NCI-H1417 treated with DMSO at 0.1 percent for 48 hours (cell line): Measurements from ENCODE around the gene FAAP24.
"Not testable (repeated sequence)": the region's sequence is repeated elsewhere in the genome, so short reads cannot be mapped to it uniquely, and the experiment has no call there.

Experiments
- DNase-seq: peaks from one replicate; lab custom pipeline; 2025; lab: John Stamatoyannopoulos, UW

The FAAP24 gene

DNA sequence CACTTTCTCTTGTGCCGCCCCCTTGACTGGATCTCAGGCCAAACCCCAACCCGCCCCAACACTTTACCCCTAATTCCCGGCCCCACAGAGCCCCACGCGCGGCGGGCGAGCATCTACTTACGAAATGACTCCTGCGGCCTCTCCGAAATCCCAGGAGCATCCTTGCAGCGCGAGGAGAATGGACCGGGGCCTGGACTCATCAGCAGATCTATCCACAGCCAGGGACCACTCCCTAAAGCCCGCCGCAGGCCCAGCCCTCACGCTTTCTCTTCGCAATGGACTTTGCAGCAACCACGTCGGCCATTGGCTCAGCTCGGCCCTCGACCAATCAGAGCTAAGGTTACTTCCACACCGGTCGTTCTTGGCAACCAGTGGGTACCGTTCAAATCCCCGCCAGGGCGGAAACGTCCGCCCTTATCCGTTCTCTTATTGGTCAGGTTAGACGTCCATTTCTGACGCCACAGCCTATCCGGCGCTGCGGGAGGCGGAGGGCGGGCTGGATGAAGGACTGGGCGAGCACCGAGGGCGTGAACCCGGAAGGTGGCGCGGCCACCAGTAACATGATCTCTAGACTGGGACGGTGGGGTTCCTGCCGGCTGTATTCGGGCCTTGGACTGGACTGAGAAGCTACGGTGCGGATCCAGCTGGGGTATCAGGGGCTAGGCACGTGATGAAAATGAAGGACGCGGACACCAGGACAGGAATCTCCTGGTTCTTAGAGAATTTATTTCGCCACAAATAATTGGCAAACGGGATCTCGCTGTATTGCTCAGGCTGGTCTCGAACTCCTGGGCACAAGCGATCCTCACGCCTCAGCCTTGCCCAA, at the start of gene FAAP24, which contains the start of gene CEP89:
TSS of gene FAAP24 (plus strand) at position 528 of the 826 bp plus-strand sequence. CDS start 955 bp downstream, outside the sequence.
TSS of gene CEP89 (minus strand) at position 244 of the 826 bp plus-strand sequence. CDS start at position 160, 84 bp downstream.
- peak; percentile 97 for DNase-seq

- no peak for DNase-seq
Measured at GRCh38 chr19:32924200-32924599, 47.8 kb upstream of the FAAP24 start.

DNA sequence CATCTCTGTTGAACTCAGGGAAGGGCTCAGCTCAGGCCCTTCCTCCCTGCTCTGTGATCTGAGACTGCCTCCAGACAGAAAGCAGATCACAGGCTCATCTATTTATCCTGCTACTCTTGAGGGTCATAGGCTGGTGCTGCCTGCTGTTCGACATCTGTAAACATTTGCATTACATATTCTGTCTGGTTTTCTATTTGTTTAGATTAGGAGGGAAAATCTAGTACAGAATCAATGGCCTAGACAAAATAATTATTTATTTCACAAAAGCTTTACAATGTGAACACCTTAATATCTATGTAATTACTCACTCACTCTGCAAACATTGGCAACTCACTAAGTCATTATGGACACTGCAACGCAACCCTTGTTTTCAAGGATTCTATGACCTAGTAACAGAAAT, 43.2 kb upstream of the FAAP24 start:
- DNase-seq: peak; percentile 66

GRCh38 chr19:32930567-32930966, 41.5 kb upstream of the FAAP24 start:
- no peak for DNase-seq

- no peak for DNase-seq
Measured at GRCh38 chr19:32933571-32933970, 38.5 kb upstream of the FAAP24 start.

GRCh38 chr19:32935629-32936028, 36.4 kb upstream of the FAAP24 start:
- no peak for DNase-seq

DNA sequence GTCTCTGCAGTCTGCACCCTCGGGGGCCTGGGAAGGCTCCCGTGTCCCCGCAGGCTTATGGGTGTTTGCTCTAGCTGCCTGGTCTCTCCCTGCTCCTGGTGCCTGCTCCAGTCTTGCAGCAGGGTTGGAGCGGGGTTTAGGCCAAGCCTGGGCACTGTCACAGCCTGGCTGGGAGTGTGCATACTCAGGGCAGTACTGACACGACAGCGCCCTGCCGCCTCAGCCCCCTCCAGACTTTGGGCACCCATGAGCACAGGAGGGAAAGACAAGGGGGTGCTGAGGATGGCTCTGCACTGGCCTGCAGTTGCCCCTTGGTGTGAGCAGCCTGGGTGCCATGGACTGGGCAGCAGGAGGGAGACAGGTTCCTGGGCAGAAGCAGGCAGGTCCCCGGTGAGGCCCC, 36.0 kb upstream of the FAAP24 start:
- DNase-seq: no peak

DNA sequence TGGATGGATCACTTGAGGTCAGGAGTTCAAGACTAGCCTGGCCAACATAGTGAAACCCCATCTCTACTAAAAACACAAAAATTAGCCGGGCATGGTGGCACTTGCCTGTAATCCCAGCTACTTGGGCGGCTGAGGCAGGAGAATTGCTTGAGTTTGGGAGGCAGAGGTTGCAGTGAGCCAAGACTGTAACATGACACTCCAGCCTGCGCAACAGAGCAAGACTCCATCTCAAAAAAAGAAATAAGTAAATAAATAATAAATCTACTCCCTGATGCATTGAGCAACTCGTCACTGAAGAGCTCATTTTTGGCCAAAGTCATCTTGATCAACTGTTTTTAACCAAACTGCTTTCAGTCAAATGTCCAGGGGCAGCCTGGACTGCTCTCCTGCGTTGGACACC, 30.8 kb upstream of the FAAP24 start:
- DNase-seq: not testable (repeated sequence)

GRCh38 chr19:32945260-32945659, 26.8 kb upstream of the FAAP24 start:
- no peak for DNase-seq

DNA sequence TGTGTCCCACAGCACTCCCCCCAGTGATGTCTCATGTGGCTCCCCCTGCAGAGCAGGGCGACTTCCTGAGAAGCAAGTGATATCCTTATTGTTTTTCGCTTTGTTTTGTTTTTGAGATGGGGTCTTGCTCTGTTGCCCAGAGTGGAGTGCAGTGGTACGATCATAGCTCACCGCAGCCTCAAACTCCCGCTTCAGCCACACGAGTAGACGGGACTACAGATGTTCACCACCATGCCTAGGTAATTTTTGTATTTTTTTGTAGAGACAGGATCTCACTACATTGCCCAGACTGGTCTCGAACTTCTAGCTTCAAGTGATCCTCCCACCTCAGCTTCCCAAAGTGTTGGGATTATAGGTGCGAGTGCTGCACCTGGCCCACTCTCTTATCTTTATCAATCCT, 5.3 kb upstream of the FAAP24 start:
- no peak for DNase-seq

- DNase-seq: no peak
Measured at GRCh38 chr19:32969549-32969948, 2.5 kb upstream of the FAAP24 start.

- DNase-seq: no peak
Measured at GRCh38 chr19:32971012-32971595, 938 bp upstream of the FAAP24 start.

- peak; percentile 1 for DNase-seq
Measured at GRCh38 chr19:32976223-32976805, 4.3 kb downstream of the FAAP24 start.

DNA sequence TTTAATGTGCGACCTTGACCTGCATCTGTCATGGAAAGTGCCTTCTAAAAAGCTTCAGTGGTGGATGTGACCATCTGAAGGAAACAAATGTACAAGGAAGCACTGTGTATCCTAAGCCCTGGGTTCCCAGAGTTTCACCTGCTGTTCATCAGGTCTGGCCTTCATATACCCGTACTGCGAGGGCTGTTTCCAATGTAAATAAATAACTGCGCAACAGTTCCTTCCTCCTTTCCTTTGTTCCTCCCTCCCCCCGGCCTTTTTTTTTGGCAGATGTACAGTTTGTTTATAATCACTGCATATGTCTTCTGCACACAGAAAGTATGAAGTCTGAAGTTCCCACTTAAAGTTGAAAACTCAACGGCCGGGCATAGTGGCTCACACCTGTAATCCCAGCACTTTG, 5.2 kb downstream of the FAAP24 start:
- DNase-seq: no peak

GRCh38 chr19:32977813-32978212, 5.8 kb downstream of the FAAP24 start:
- not testable (repeated sequence) for DNase-seq

DNA sequence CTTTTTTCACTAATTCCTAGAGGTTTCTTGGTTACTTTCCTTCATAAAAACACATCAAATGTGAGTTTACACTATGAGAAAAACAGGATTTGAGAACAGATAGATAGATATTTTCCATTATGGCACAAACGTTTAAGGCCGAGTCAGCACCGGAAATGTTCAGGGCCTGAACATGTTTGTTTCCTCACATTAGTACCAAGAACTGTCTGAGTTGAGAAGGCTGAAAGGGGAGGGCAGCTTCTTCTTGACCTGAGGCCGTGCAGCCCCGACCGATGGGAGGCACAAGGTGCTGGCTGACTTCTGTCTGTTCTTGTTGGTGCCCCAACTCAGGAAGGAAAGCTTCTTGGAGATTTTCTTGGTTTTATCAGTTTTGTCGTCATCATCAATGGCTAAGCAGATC, 7.8 kb downstream of the FAAP24 start:
- DNase-seq: not testable (repeated sequence)

GRCh38 chr19:32982488-32982887, 10.4 kb downstream of the FAAP24 start:
- not testable (repeated sequence) for DNase-seq

- DNase-seq: not testable (repeated sequence)
Measured at GRCh38 chr19:32988254-32988653, 16.2 kb downstream of the FAAP24 start.

- DNase-seq: no peak
Measured at GRCh38 chr19:32988724-32989123, 16.7 kb downstream of the FAAP24 start.

DNA sequence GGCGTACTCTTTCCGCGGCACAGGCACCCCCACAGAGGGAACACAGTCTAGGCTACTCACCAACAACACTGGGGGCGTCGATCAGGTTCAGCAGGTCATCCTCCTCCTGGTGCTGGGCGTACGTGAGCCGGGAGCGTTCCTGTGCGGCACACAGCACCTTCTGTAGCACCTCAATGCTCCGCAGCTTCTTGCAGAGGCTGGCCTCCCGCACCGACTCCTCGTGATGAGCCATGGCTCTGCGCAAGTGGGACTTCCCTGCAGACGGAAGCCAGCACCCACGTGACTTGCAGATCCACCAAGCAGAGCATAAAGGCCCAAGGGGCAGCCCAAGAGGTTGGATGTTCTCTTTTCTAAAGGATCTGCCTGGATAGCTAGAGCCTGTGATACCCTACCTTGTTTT, 23.9 kb downstream of the FAAP24 start:
- not testable (repeated sequence) for DNase-seq

GRCh38 chr19:32997061-32997464, 25.0 kb downstream of the FAAP24 start:
- DNase-seq: not testable (repeated sequence)

DNA sequence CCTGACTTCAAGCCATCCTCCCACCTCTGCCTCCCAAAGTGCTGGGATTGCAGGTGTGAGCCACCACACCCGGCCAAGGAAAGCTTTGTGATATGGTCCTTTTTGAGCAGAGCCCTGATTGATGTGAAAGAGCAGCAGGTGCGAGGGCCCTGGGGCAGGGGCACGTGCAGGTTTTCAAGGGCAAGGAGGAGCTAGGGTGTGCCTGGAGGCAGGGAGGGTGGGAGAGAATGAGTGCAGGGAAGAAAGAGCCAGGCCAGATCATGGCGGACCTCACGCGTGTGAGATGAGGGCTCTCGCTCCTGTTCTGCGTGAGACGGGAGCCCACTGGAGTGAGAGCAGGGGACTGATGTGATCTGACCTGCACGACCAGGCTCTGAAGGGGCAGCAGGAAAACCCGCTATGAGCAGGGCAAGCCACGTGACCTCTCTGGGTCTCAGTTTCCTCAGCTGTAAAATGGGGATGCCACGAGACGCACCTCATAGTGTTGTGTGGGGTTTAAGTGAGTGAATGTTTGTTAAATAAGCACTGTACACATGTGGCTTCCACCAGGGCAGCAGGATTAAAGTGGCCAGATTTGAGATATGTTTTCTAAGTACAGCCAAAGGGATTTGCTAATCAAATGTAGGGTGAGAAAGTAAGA, 25.8 kb downstream of the FAAP24 start:
- no peak for DNase-seq
